Colon (tissue), 2 donors: ENCODE results near the gene SPATA2L.

Experiments
- FAIRE-seq: peaks from 2 replicates; lab custom pipeline; 2012; peaks lifted over from hg19 to GRCh38; lab: Jason Lieb, UNC
- donor health status: control.
- donor health status: control.

The SPATA2L gene, protein sequence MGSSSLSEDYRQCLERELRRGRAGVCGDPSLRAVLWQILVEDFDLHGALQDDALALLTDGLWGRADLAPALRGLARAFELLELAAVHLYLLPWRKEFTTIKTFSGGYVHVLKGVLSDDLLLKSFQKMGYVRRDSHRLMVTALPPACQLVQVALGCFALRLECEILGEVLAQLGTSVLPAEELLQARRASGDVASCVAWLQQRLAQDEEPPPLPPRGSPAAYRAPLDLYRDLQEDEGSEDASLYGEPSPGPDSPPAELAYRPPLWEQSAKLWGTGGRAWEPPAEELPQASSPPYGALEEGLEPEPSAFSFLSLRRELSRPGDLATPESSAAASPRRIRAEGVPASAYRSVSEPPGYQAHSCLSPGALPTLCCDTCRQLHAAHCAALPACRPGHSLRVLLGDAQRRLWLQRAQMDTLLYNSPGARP

DNA sequence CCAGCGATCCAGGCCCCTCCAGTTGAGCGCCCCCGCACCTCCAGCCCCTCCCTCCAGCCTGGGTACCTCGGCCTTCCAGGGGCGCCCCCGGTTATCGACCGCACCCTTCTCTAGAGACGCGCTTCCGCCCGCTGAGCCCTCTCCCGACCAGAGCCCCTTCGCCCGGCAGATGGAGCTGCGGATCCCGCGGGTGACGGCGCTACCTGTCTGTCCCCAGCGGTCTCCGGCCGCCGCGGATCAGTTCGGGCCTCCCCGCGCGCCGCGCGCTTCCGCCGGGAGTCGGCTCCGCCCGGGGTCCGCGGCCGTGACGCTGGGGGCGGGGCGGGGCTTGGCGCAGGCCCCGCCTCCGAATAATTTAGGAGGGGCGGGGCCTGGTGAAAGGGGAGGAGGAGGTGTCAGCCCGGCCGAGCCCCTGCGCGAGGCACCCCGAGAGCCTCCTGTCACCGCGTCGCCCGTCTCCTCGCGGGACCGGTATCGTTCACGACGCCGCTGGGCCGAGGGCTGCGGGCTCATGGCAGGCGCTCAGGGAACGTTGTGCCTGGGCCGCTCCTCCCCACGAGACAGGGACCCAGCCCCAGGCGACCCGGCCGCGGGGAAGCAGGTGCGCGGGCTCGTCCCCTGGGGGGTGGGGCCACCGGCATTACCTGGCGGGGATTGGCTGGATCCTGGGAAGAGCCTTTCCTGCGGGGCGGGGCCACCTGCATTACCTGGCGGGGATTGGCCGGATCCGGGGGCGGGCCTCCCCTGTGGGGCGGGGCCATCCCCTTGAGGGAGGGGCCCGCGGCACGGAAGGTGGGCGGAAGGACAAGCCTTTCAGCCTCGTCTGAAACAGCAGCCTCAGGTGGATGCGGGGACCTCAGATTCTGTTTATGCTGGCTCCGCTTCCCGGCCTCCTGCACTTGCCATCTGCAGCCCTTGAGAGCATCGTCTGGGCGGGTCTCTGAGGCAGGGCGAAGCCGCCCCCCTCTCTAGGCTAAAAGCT, at the start of gene SPATA2L:
Gene SPATA2L, minus strand, starts transcription at position 281 of the 982 bp plus-strand sequence. CDS start 473 bp downstream, outside the sequence.
- no peak for FAIRE-seq

DNA sequence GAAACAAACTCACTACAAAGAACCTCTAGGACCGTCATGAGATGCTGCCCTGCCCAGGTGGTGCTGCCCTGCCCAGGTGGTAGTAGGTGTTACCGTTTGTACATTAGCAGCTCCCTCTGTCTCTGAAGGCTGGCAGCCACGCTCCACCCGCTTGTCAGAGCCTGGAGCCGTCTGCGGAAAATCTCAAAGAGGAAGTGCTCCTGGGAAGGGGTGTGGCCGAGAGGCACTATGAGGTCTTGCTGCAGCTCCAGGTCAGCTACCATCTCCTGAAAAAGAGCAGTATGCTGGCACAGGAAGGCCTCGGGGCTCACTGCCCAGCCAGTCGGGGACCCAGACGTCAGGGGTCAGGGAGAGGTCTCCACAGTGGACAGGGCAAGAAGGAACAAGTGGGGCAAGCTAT, 48.1 kb upstream of the SPATA2L start:
- no peak for FAIRE-seq

DNA sequence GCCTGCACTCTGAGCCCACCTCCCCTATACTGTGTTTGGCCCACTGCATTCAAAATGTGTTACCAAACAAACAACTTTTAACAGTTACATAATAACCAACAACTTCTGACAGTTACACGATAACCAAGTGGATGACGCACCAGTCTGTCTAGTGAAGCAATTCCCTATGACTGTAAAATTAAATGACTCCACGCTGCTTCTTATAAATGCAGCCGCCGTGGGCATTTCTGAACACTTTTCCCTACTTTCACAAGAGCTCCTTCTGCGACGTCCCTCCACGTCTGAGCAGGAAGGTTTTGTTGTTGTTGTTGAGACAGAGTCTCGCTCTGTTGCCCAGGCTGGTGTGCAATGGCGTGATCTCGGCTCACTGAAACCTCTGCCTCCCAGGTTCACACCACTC, 47.4 kb upstream of the SPATA2L start:
- FAIRE-seq: no peak

- no peak for FAIRE-seq
These were observed 46.6 kb upstream of the SPATA2L start for GRCh38 chr16:89748076-89748475.

- FAIRE-seq: no peak
These were observed 44.5 kb upstream of the SPATA2L start for GRCh38 chr16:89746043-89746442.

- FAIRE-seq: no peak
These were observed 43.3 kb upstream of the SPATA2L start for GRCh38 chr16:89744813-89745212.

DNA sequence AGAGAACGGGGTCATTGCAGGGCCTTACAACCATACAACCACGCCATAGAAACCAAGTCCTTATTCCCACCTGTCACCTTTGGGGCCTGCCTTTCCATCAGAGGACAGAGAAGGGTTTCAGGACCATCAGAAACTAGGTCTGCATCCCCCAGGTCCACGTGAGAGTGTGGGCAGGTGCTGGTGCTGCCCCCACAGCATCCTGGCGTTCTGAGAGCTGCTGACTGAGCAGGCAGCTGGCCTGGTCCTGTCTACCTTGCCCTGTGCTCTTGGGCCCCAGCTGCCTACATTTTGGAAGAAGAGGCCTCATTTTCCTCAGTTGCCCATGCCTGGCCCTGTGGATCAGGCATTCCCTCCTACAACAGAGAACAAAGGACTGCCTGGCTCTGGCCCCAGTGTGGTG, 41.4 kb upstream of the SPATA2L start:
- FAIRE-seq: no peak

GRCh38 chr16:89741342-89742014, 40.0 kb upstream of the SPATA2L start:
- no peak for FAIRE-seq

- FAIRE-seq: no peak
These were observed 37.9 kb upstream of the SPATA2L start for GRCh38 chr16:89739383-89739782.

DNA sequence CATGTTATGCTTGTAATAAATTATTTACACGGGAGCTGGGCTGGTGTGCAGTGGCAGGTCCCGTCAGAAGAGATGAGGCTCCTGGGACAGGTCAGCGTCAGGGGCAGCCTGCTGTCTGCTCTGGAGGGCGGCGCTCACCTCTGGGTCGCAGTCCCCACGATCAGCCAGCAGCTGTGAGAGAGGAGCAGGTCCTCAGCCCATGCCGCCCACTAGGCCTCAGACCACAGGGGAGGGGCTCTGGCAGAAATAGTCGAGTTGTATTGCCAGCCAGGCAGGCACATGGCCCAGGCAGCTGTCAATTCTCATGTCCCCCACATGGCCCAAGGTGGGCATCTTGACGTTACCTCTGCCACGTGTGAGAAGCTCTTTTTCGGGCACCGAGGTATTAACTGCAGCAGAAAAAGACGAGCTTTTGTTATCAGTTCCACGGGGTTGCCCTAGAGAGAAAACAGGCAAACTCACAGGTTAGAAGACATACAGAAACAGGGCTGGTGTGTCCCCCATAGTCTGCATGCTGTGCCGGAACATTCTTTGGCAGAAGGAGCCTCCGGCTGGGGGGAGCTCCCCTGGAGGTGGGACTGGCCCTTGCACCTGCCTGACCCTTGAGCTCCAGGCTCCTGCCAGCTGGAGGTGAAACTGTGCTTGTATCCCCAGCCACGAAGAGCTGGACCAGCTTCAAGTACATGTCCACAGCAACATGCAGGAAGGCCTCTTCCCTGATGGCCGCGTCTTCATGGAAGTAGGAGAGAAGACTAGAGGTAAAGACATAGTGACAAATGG, 37.2 kb upstream of the SPATA2L start:
- FAIRE-seq: no peak

- FAIRE-seq: no peak
These were observed 36.5 kb upstream of the SPATA2L start for GRCh38 chr16:89738072-89738377.

- FAIRE-seq: no peak
These were observed 36.0 kb upstream of the SPATA2L start for GRCh38 chr16:89737341-89738071.

DNA sequence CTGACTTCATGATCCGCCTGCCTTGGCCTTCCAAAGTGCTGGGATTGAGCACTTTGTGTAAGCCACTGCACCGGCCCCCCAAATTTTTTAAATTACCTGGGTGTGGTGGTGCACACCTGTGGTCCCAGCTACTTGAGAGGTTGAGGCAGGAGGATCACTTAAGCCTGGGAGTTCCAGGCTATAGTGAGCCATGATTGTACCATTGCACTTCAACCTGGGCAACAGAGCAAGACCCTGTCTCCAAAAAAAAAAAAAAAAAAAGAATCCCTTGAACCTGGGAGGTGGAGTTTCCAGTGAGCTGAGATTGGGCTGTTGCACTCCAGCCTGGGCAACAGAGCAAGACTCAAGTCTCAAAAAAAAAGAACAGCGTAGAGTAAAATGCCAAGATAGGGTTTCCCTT, 35.0 kb upstream of the SPATA2L start:
- FAIRE-seq: no peak

GRCh38 chr16:89733792-89734191, 32.3 kb upstream of the SPATA2L start:
- no peak for FAIRE-seq

GRCh38 chr16:89733322-89733721, 31.8 kb upstream of the SPATA2L start:
- FAIRE-seq: no peak

DNA sequence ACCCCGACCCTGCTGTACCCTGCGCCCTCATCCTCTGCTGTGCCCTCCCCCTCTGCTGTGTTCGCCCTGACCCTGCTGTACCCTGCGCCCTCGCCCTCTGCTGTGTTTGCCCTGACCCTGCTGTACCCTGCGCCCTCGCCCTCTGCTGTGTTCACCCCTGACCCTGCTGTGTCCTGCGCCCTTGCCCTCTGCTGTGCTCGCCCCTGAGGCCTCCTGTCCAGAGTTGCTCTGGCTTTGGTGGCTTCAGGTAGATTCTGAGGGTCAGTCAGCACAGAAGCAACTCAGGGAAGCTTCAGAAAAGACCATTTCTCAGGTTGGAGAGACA, 31.4 kb upstream of the SPATA2L start:
- no peak for FAIRE-seq

DNA sequence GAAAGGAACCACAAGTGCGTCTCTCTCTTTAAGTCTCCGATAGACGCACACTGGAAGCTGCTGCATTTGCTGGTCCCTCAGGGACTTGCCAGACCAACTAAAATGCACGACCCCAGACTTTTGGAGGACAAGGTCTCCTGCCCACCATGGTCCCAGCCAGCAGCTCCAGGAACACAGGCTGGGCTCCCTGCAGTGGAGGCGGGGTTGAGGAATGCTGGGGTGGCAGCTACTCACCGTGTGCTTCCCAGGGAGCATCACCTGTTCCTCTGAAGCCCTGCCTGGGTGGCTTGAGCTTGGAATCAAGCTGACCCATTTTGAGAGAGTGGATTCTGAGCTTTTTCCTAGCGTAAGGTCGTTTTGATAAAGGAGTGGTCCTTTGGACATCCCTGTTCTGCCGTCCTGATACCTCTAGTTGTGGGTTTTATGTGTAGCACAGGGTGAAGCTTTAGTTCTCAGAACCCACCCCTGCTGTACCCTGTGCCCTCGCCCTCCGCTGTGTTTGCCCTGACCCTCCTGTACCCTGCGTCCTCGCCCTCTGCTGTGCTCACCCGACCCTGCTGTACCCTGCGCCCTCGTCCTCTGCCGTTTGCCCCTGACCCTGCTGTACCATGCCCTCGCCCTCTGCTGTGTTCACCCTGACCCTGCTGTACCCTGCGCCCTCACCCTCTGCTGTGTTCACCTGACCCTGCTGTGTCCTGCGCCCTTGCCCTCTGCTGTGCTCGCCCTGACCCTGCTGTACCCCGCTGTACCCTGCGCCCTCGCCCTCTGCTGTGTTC, 30.8 kb upstream of the SPATA2L start:
- FAIRE-seq: no peak

DNA sequence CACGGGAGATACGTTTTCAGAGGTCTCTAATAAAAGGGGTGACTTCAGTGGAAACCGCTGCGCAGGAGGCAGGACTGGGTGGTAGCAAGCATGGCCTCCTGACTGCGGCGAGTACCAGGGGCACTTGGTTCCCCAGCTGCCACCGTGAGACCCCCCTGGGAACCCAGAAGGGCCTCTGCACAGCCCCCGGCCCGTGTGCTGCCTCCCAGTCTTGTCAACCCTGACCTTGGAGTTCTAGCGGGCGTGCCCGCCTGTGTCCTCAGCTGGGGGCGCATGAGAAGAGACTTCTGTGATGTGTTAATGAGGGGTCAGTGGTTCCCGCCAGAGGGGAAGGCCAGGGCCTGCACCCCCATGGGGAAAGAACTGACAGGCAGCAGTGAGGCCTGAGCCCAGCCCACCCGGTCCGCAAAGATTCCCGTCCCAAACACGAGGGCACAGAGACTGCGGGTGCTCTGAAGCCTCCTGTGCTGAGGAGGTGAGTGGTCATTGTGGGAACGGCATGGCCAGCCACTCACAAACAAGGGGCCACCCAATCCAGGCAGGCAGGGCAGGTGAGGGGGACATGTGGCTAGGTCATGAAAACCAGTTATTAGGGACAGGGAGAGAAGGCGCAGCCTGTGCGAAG, 29.2 kb upstream of the SPATA2L start:
- FAIRE-seq: no peak

GRCh38 chr16:89729863-89730593, 28.5 kb upstream of the SPATA2L start:
- FAIRE-seq: no peak
